GM23338 (cell line): ENCODE results near the gene RGS2.

ENCODE experiments used
- CREB1 ChIP-seq: fragments of 250-450 bp; sonication (Bioruptor Pico); IDR thresholded peaks from 2 replicates; pipeline ENCODE4 v1.5.0; 2020; ENCODE audit warnings: low read depth, mild to moderate bottlenecking, moderate library complexity
- CTCF ChIP-seq, 2 experiments: fragments of 200-600 bp in 1 of 2; sonication (generic) in 1 of 2; conservative IDR thresholded peaks; 2 replicates each; pipeline versions ENCODE4 v1.5.1 to v1.6.1; 2016 to 2017; ENCODE audit warnings: antibody characterized with exemption in 2 of 2, low read depth in 2 of 2, mild to moderate bottlenecking in 2 of 2, moderate library complexity in 1 of 2
- EZH2 ChIP-seq: fragments of 200-600 bp; sonication (generic); IDR thresholded peaks from one replicate; pipeline ENCODE4 v1.8.0; 2017; ENCODE audit warnings: antibody characterized with exemption, mild to moderate bottlenecking, low read depth; ENCODE audit not compliant: unreplicated experiment
- JUNB ChIP-seq: IDR thresholded peaks from one replicate; pipeline ENCODE4 v1.6.1; 2016; ENCODE audit warnings: antibody characterized with exemption; ENCODE audit not compliant: unreplicated experiment
- POLR2AphosphoS5 ChIP-seq: IDR thresholded peaks from 2 replicates; pipeline ENCODE4 v1.6.1; 2016; ENCODE audit warnings: antibody characterized with exemption, low read depth
- REST ChIP-seq: IDR thresholded peaks from one replicate; pipeline ENCODE4 v1.6.1; 2018; ENCODE audit warnings: antibody characterized with exemption; ENCODE audit not compliant: unreplicated experiment
- STAT1 ChIP-seq: IDR thresholded peaks from one replicate; pipeline ENCODE4 v1.6.1; 2016; ENCODE audit warnings: antibody characterized with exemption; ENCODE audit not compliant: unreplicated experiment
- ZNF114 ChIP-seq: fragments of 250-450 bp; sonication (Bioruptor Pico); IDR thresholded peaks from 2 replicates; pipeline ENCODE4 v1.5.0; 2020; ENCODE audit warnings: mild to moderate bottlenecking, moderate library complexity
- ZNF462 ChIP-seq: fragments of 250-450 bp; sonication (Bioruptor Pico); IDR thresholded peaks from 2 replicates; pipeline ENCODE4 v1.5.0; 2020; ENCODE audit warnings: mild to moderate bottlenecking, moderate library complexity

- no peak for TF ChIP-seq CTCF (conservative IDR thresholded peaks at IDR 0.05; ENCODE audit: low read depth in 2 of 2)
- no peak for TF ChIP-seq REST
- no peak for TF ChIP-seq JUNB
- TF ChIP-seq POLR2AphosphoS5 = no peak
- no peak for TF ChIP-seq ZNF462
- no peak for TF ChIP-seq EZH2
- no peak for TF ChIP-seq CREB1 (CRISPR knock-in tag)
- TF ChIP-seq ZNF114 (CRISPR knock-in tag) = no peak
- no peak for TF ChIP-seq STAT1
Observed at GRCh38 chr1:192801451-192801850, 7.4 kb upstream of the RGS2 start.
